ENCODE results near the gene ADIPOQ. TPM values are rescaled to one million over a fixed set of nuclear protein-coding genes. Genes with fewer than 3 reads are reported as not detected.
"Not testable (repeated sequence)": the region's sequence is repeated elsewhere in the genome, so short reads cannot be mapped to it uniquely, and the experiment has no call there.

The ADIPOQ gene
- total RNA-seq, 2 experiments from 2014 or later = not detected

- H3K9me3 Mint-ChIP-seq (ENCODE audit: insufficient read depth) = no peaks in the 10 kb centered on the region
- DNase-seq (no peak), ATAC-seq (no peak)
- H3K36me3 Mint-ChIP-seq (ENCODE audit: low read depth) = no peaks in the 10 kb centered on the region
- ChIA-PET POLR2A (no interaction called here), CTCF (interaction anchor here (1.3 kb wide), 1 partner anchor 198 kb away, joined by 3 read pairs; no protein-coding TSS in a partner anchor)
- H3K4me3 Mint-ChIP-seq = no peak overlapping the region
- H3K4me1 Mint-ChIP-seq (ENCODE audit: low read depth) = peaks cover 9% of the 10 kb centered on the region
- no peak overlapping the region for H3K27ac Mint-ChIP-seq
- H3K27me3 Mint-ChIP-seq (ENCODE audit: low read depth) = no peaks in the 10 kb centered on the region
Measured at GRCh38 chr3:186815435-186815834, 27.1 kb upstream of the ADIPOQ start.

- no peaks in the 10 kb centered on the region for H3K9me3 Mint-ChIP-seq (ENCODE audit: insufficient read depth)
- H3K27ac Mint-ChIP-seq = no peak overlapping the region
- no peaks in the 10 kb centered on the region for H3K36me3 Mint-ChIP-seq (ENCODE audit: low read depth)
- H3K4me1 Mint-ChIP-seq (ENCODE audit: low read depth) = peaks cover 11% of the 10 kb centered on the region
- no peak overlapping the region for H3K4me3 Mint-ChIP-seq
- H3K27me3 Mint-ChIP-seq (ENCODE audit: low read depth) = no peaks in the 10 kb centered on the region
- ChIA-PET CTCF (interaction anchor here (0.6 to 11.1 kb wide), 4 partner anchors 16 to 272 kb away, joined by 3 to 164 read pairs (median 4); partner anchors contain the start of gene AHSG), POLR2A (interaction anchor here (0.8 to 1.4 kb wide), 3 partner anchors 12 to 35 kb away, joined by 3 to 5 read pairs (median 3); partner anchors contain the start of genes EIF4A2 and RFC4)
- DNase-seq (no peak), ATAC-seq (no peak)
Measured at GRCh38 chr3:186818516-186818915, 24.0 kb upstream of the ADIPOQ start.

- no peak for DNase-seq
- no peaks in the 10 kb centered on the region for H3K9me3 Mint-ChIP-seq (ENCODE audit: insufficient read depth)
- no peaks in the 10 kb centered on the region for H3K27me3 Mint-ChIP-seq (ENCODE audit: low read depth)
- ChIA-PET POLR2A (interaction anchor here (0.8 to 1.4 kb wide), 3 partner anchors 13 to 36 kb away, joined by 3 to 5 read pairs (median 3); partner anchors contain the start of genes EIF4A2 and RFC4), CTCF (interaction anchor here (0.9 to 11.1 kb wide), 3 partner anchors 16 to 203 kb away, joined by 3 to 164 read pairs (median 5); partner anchors contain the start of gene AHSG)
- peaks cover 12% of the 10 kb centered on the region for H3K4me1 Mint-ChIP-seq (ENCODE audit: low read depth)
- no peak for ATAC-seq
- H3K36me3 Mint-ChIP-seq (ENCODE audit: low read depth) = no peaks in the 10 kb centered on the region
- H3K27ac Mint-ChIP-seq = no peak overlapping the region
- H3K4me3 Mint-ChIP-seq = no peak overlapping the region
Measured at GRCh38 chr3:186818956-186819355, 23.6 kb upstream of the ADIPOQ start.

GRCh38 chr3:186821429-186822387, 20.8 kb upstream of the ADIPOQ start:
- DNase-seq (peak; percentile 47), ATAC-seq (no peak)
- peaks cover 24% of the 10 kb centered on the region for H3K4me1 Mint-ChIP-seq (ENCODE audit: low read depth)
- H3K27me3 Mint-ChIP-seq (ENCODE audit: low read depth) = peaks cover 6% of the 10 kb centered on the region
- H3K9me3 Mint-ChIP-seq (ENCODE audit: insufficient read depth) = no peaks in the 10 kb centered on the region
- ChIA-PET POLR2A (interaction anchor here (1.0 to 2.4 kb wide), 5 partner anchors 15 to 207 kb away, joined by 3 to 14 read pairs (median 4); partner anchors contain the start of gene EIF4A2), CTCF (interaction anchor here (0.7 to 11.1 kb wide), 37 partner anchors 9 to 344 kb away, joined by 3 to 164 read pairs (median 4); partner anchors contain the start of genes AHSG and RFC4)
- H3K27ac Mint-ChIP-seq = no peak overlapping the region
- no peak overlapping the region for H3K4me3 Mint-ChIP-seq
- no peaks in the 10 kb centered on the region for H3K36me3 Mint-ChIP-seq (ENCODE audit: low read depth)

GRCh38 chr3:186822388-186822759, 20.1 kb upstream of the ADIPOQ start:
- POLR2A ChIA-PET = interaction anchor here (1.0 to 2.4 kb wide), 5 partner anchors 16 to 208 kb away, joined by 3 to 14 read pairs (median 4); partner anchors contain the start of gene EIF4A2
- not testable (repeated sequence) for H3K4me3 Mint-ChIP-seq; H3K9me3 Mint-ChIP-seq (ENCODE audit: insufficient read depth); ATAC-seq; H3K27me3 Mint-ChIP-seq (ENCODE audit: low read depth); H3K27ac Mint-ChIP-seq; H3K36me3 Mint-ChIP-seq (ENCODE audit: low read depth); DNase-seq
- CTCF ChIA-PET = interaction anchor here (0.9 to 11.1 kb wide), 23 partner anchors 10 to 343 kb away, joined by 3 to 164 read pairs (median 4); partner anchors contain the start of genes AHSG and RFC4
- peaks cover 25% of the 10 kb centered on the region for H3K4me1 Mint-ChIP-seq (ENCODE audit: low read depth)

GRCh38 chr3:186823386-186823785, 19.1 kb upstream of the ADIPOQ start:
- Mint-ChIP-seq H3K9me3 (ENCODE audit: insufficient read depth) (no peaks in the 10 kb centered on the region), H3K36me3 (ENCODE audit: low read depth) (no peaks in the 10 kb centered on the region), H3K4me3 (no peak overlapping the region), H3K27ac (no peak overlapping the region), H3K4me1 (ENCODE audit: low read depth) (peaks cover 31% of the 10 kb centered on the region), H3K27me3 (ENCODE audit: low read depth) (peaks cover 9% of the 10 kb centered on the region)
- CTCF ChIA-PET = interaction anchor here (1.6 to 11.1 kb wide), 2 partner anchors 26 to 208 kb away, joined by 4 to 164 read pairs; partner anchors contain the start of gene AHSG
- no peak for ATAC-seq
- POLR2A ChIA-PET = interaction anchor here (0.5 to 5.9 kb wide), 3 partner anchors 34 to 1176 kb away, joined by 3 to 54 read pairs (median 3); partner anchors contain the start of gene EIF4A2
- no peak for DNase-seq

GRCh38 chr3:186824430-186825139, 17.9 kb upstream of the ADIPOQ start:
- H3K9me3 Mint-ChIP-seq (ENCODE audit: insufficient read depth) = no peaks in the 10 kb centered on the region
- H3K36me3 Mint-ChIP-seq (ENCODE audit: low read depth) = no peaks in the 10 kb centered on the region
- no peak for DNase-seq
- no peak overlapping the region for H3K27ac Mint-ChIP-seq
- CTCF ChIA-PET = interaction anchor here (0.6 to 11.1 kb wide), 4 partner anchors 24 to 315 kb away, joined by 3 to 164 read pairs (median 4); partner anchors contain the start of genes AHSG and RPL39L
- H3K4me3 Mint-ChIP-seq = no peak overlapping the region
- H3K27me3 Mint-ChIP-seq (ENCODE audit: low read depth) = peaks cover 20% of the 10 kb centered on the region
- no peak for ATAC-seq
- POLR2A ChIA-PET = interaction anchor here (1.1 to 5.9 kb wide), 4 partner anchors 18 to 255 kb away, joined by 3 to 54 read pairs (median 4); partner anchors contain the start of genes DNAJB11, EIF4A2 and RFC4
- H3K4me1 Mint-ChIP-seq (ENCODE audit: low read depth) = peaks cover 36% of the 10 kb centered on the region

- no peaks in the 10 kb centered on the region for H3K9me3 Mint-ChIP-seq (ENCODE audit: insufficient read depth)
- no peaks in the 10 kb centered on the region for H3K36me3 Mint-ChIP-seq (ENCODE audit: low read depth)
- peak; percentile 44 for DNase-seq
- ChIA-PET POLR2A (interaction anchor here (1.1 to 5.9 kb wide), 3 partner anchors 19 to 255 kb away, joined by 3 to 54 read pairs (median 4); partner anchors contain the start of genes DNAJB11, EIF4A2 and RFC4), CTCF (interaction anchor here (1.2 to 11.1 kb wide), 3 partner anchors 24 to 314 kb away, joined by 3 to 164 read pairs (median 4); partner anchors contain the start of genes AHSG and RPL39L)
- no peak overlapping the region for H3K27ac Mint-ChIP-seq
- peak overlapping the region; percentile 70 for H3K4me3 Mint-ChIP-seq
- ATAC-seq = peak; percentile 30
- H3K4me1 Mint-ChIP-seq (ENCODE audit: low read depth) = peaks cover 36% of the 10 kb centered on the region
- H3K27me3 Mint-ChIP-seq (ENCODE audit: low read depth) = peaks cover 28% of the 10 kb centered on the region
Measured at GRCh38 chr3:186825294-186825821, 17.2 kb upstream of the ADIPOQ start.

GRCh38 chr3:186825872-186826409, 16.6 kb upstream of the ADIPOQ start:
- DNase-seq (no peak), ATAC-seq (no peak)
- no peak overlapping the region for H3K27ac Mint-ChIP-seq
- H3K36me3 Mint-ChIP-seq (ENCODE audit: low read depth) = no peaks in the 10 kb centered on the region
- ChIA-PET POLR2A (interaction anchor here (5.9 kb wide), 1 partner anchor 42 kb away, joined by 54 read pairs; the partner anchor contains the start of gene EIF4A2), CTCF (interaction anchor here (1.2 to 11.1 kb wide), 5 partner anchors 23 to 314 kb away, joined by 3 to 164 read pairs (median 5); partner anchors contain the start of genes AHSG and RPL39L)
- H3K4me1 Mint-ChIP-seq (ENCODE audit: low read depth) = peaks cover 36% of the 10 kb centered on the region
- peak overlapping the region; percentile 70 for H3K4me3 Mint-ChIP-seq
- peaks cover 32% of the 10 kb centered on the region for H3K27me3 Mint-ChIP-seq (ENCODE audit: low read depth)
- no peaks in the 10 kb centered on the region for H3K9me3 Mint-ChIP-seq (ENCODE audit: insufficient read depth)

GRCh38 chr3:186826410-186826975, 16.0 kb upstream of the ADIPOQ start:
- peak overlapping the region; percentile 70 for H3K4me3 Mint-ChIP-seq
- DNase-seq = no peak
- POLR2A ChIA-PET = interaction anchor here (0.7 to 5.9 kb wide), 6 partner anchors 18 to 313 kb away, joined by 3 to 54 read pairs (median 4); partner anchors contain the start of genes EIF4A2 and RPL39L
- CTCF ChIA-PET = interaction anchor here (1.4 to 11.1 kb wide), 7 partner anchors 20 to 313 kb away, joined by 3 to 164 read pairs (median 7); partner anchors contain the start of genes AHSG, RFC4 and RPL39L
- peaks cover 37% of the 10 kb centered on the region for H3K27me3 Mint-ChIP-seq (ENCODE audit: low read depth)
- H3K36me3 Mint-ChIP-seq (ENCODE audit: low read depth) = no peaks in the 10 kb centered on the region
- peaks cover 36% of the 10 kb centered on the region for H3K4me1 Mint-ChIP-seq (ENCODE audit: low read depth)
- H3K27ac Mint-ChIP-seq = peak overlapping the region; percentile 47
- no peak for ATAC-seq
- H3K9me3 Mint-ChIP-seq (ENCODE audit: insufficient read depth) = no peaks in the 10 kb centered on the region
